Liver (tissue), 9 donors: ENCODE data around the gene LIPC. TPM values are rescaled to one million over a fixed set of nuclear protein-coding genes. Genes with fewer than 3 reads are reported as not detected.

ENCODE experiments used
- DNase-seq: peaks from one replicate; pipeline ENCODE4 v3.0.0-alpha.2; 2017; ENCODE audit warnings: low spot score
- H3K27ac ChIP-seq, 2 donors: one replicate each; pipeline ENCODE4 v1.7.0; 2013; ENCODE audit warnings: inconsistent platforms in 2 of 2, low read length in 2 of 2, control low read depth in 1 of 2, low read depth in 1 of 2, mild to moderate bottlenecking in 1 of 2
- H3K27me3 ChIP-seq, 4 donors: one replicate each; pipeline versions ENCODE4 v1.6.1 to v1.7.0; 2013; ENCODE audit warnings: low read length in 3 of 4, inconsistent platforms in 1 of 4, mild to moderate bottlenecking in 1 of 4, moderate library complexity in 1 of 4; ENCODE audit not compliant: control insufficient read depth in 4 of 4, insufficient read depth in 4 of 4
- H3K36me3 ChIP-seq, 4 donors: one replicate each; pipeline versions ENCODE4 v1.6.1 to v1.7.0; 2013; ENCODE audit warnings: low read length in 3 of 4, mild to moderate bottlenecking in 3 of 4, low read depth in 1 of 4, moderate library complexity in 1 of 4; ENCODE audit not compliant: control insufficient read depth in 4 of 4, insufficient read depth in 3 of 4
- H3K4me1 ChIP-seq, 4 donors: one replicate each; pipeline versions ENCODE4 v1.6.1 to v1.7.0; 2013; ENCODE audit warnings: low read length in 3 of 4, mild to moderate bottlenecking in 3 of 4, moderate library complexity in 1 of 4; ENCODE audit not compliant: control insufficient read depth in 4 of 4, insufficient read depth in 4 of 4
- H3K4me3 ChIP-seq, 3 donors: one replicate each; pipeline versions ENCODE4 v1.6.1 to v1.7.0; 2013; ENCODE audit warnings: low read length in 3 of 3, control low read depth in 1 of 3, low read depth in 1 of 3, mild to moderate bottlenecking in 1 of 3
- H3K9ac ChIP-seq, 2 donors: one replicate each; pipeline ENCODE4 v1.7.0; 2013; ENCODE audit warnings: low read length in 2 of 2, mild to moderate bottlenecking in 2 of 2, moderate library complexity in 2 of 2, control low read depth in 1 of 2, low read depth in 1 of 2
- H3K9me3 ChIP-seq, 4 donors: one replicate each; pipeline versions ENCODE4 v1.6.1 to v1.7.0; 2013; ENCODE audit warnings: low read length in 3 of 4; ENCODE audit not compliant: control insufficient read depth in 4 of 4
- ATF3 ChIP-seq: IDR thresholded peaks from 2 replicates; pipeline ENCODE4 v1.6.1; 2016; ENCODE audit warnings: antibody characterized with exemption
- CTCF ChIP-seq: fragments of 150-350 bp; IDR thresholded peaks from 2 replicates; pipeline ENCODE4 v1.5.1; 2017; ENCODE audit warnings: improper control_type of control experiment, low read depth, low read length; ENCODE audit not compliant: missing input control
- EGR1 ChIP-seq, 2 donors: IDR thresholded peaks; 2 replicates each; pipeline ENCODE4 v1.6.1; 2016 to 2018; ENCODE audit warnings: antibody characterized with exemption in 2 of 2, low read depth in 2 of 2
- FOXA1 ChIP-seq: IDR thresholded peaks from 2 replicates; pipeline ENCODE4 v1.6.1; 2016; ENCODE audit warnings: antibody characterized with exemption
- FOXA2 ChIP-seq: IDR thresholded peaks from 2 replicates; pipeline ENCODE4 v1.6.1; 2016; ENCODE audit warnings: antibody characterized with exemption
- GABPA ChIP-seq, 2 donors: IDR thresholded peaks in 1 of 2; conservative IDR thresholded peaks in 1 of 2; 2 replicates each; pipeline ENCODE4 v1.6.1; 2016; ENCODE audit warnings: antibody characterized with exemption in 2 of 2, mild to moderate bottlenecking in 1 of 2, moderate library complexity in 1 of 2
- HNF4A ChIP-seq, 2 donors: conservative IDR thresholded peaks; 2 replicates each; pipeline ENCODE4 v1.6.1; 2016; ENCODE audit warnings: antibody characterized with exemption in 2 of 2, mild to moderate bottlenecking in 2 of 2
- HNF4G ChIP-seq: IDR thresholded peaks from 2 replicates; pipeline ENCODE4 v1.6.1; 2016; ENCODE audit warnings: antibody characterized with exemption
- JUND ChIP-seq, 2 donors: IDR thresholded peaks; 2 replicates each; pipeline ENCODE4 v1.6.1; 2016; ENCODE audit warnings: antibody characterized with exemption in 2 of 2
- MAX ChIP-seq: IDR thresholded peaks from 2 replicates; pipeline ENCODE4 v1.6.1; 2016; ENCODE audit warnings: antibody characterized with exemption
- NR2F2 ChIP-seq: IDR thresholded peaks from 2 replicates; pipeline ENCODE4 v1.6.1; 2016; ENCODE audit warnings: antibody characterized with exemption
- RAD21 ChIP-seq, 2 donors: IDR thresholded peaks; 2 replicates each; pipeline ENCODE4 v1.6.1; 2016; ENCODE audit warnings: antibody characterized with exemption in 2 of 2, mild to moderate bottlenecking in 2 of 2
- RXRA ChIP-seq, 2 donors: IDR thresholded peaks; 2 replicates each; pipeline ENCODE4 v1.6.1; 2017 to 2018; ENCODE audit warnings: antibody characterized with exemption in 2 of 2, mild to moderate bottlenecking in 1 of 2
- TAF1 ChIP-seq: conservative IDR thresholded peaks from 2 replicates; pipeline ENCODE4 v1.6.1; 2016; ENCODE audit warnings: antibody characterized with exemption, mild to moderate bottlenecking
- YY1 ChIP-seq: IDR thresholded peaks from 2 replicates; pipeline ENCODE4 v1.6.1; 2016; ENCODE audit warnings: antibody characterized with exemption, mild to moderate bottlenecking
- WGBS: extraction: QIAGEN DNeasy Blood & Tissue Kit; methylation state at CpG from one replicate; pipeline ENCODE4 v1.1.7; 2013; 5-methylcytosine and 5-hydroxymethylcytosine counted together
- polyA plus RNA-seq, 2 donors: library from polyadenylated mRNA; stranded (reverse) in 1 of 2; unstranded in 1 of 2; fragments of 200-250 nt in 1 of 2; fragments of >200 nt in 1 of 2; fragmentation: Nextera tagmentation in 1 of 2; extraction: Ambion mirVana in 1 of 2; gene quantifications; one replicate each; pipeline versions ENCODE4 v1.2.1 to v1.2.3, GENCODE V29; 2013 to 2015
- total RNA-seq, 2 donors: library from RNA; depleted of rRNA; stranded (reverse); fragments of >200 nt; gene quantifications; one replicate each; pipeline ENCODE4 v1.2.3, GENCODE V29; 2014
- TF ChIP-seq, protein P1 (sequence below): IDR thresholded peaks from 2 replicates; pipeline ENCODE4 v1.6.1; 2016; ENCODE audit warnings: antibody characterized with exemption, mild to moderate bottlenecking
- donor health status: healthy.
- donor health status: healthy.
- donor health status: healthy.
- donor health status: healthy.
- donor health status: healthy.

LIPC gene
- total and polyA plus RNA-seq, 4 donors, result 60.1 to 268 (median 131) TPM

GRCh38 chr15:58553365-58553918 is 121.7 kb downstream of the LIPC start:
- Histone ChIP-seq H3K9ac (no peak overlapping the region), H3K36me3 (peaks cover 0 to 21% (median 9%) of the 10 kb centered on the region in 4 donors), H3K27ac (no peak overlapping the region), H3K9me3 (no peaks in the 10 kb centered on the region), H3K4me1 (peaks cover 0 to 5% (median 0%) of the 10 kb centered on the region in 4 donors), H3K4me3 (no peak overlapping the region), H3K27me3 (no peaks in the 10 kb centered on the region)
- TF ChIP-seq NR2F2, result no peak
- no peak for DNase-seq
- 96% methylated on average over 10 of the region's 10 CpGs for WGBS

DNA sequence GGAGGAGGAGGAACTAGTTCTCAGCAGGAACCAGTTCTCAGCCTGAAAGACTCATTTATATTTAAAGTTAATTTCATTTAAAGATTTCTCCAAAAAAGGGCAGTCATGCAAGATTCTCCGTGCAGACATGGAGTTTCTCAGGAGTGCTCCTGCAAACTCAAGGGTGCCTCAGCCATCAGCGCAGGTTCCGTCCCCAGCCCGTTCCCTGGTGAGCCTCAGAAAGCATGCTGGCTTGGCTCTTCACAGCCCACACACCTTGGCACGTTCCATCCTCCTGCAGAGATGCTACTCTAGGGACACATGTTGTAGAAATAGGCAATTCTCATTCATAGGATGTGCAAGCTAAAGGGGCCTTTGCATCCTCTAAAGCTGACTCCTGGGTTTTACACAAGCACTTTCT is 123.0 kb downstream of the LIPC start:
- no peak for DNase-seq
- 96% methylated on average over 5 of the region's 5 CpGs for WGBS
- peaks cover 0 to 6% (median 1%) of the 10 kb centered on the region in 4 donors for H3K4me1 ChIP-seq
- TF ChIP-seq TAF1 (no peak), ATF3 (no peak), RXRA (IDR thresholded peaks at IDR 0.05) (no peak), CTCF (no peak), HNF4G (no peak), MAX (no peak), FOXA1 (no peak), EGR1 (IDR thresholded peaks at IDR 0.05; ENCODE audit: low read depth in 2 of 2) (no peak), YY1 (no peak), NR2F2 (no peak)
- H3K9me3 ChIP-seq, result no peaks in the 10 kb centered on the region
- no peak overlapping the region for H3K9ac ChIP-seq
- no peaks in the 10 kb centered on the region for H3K27me3 ChIP-seq
- H3K27ac ChIP-seq, result no peak overlapping the region
- H3K36me3 ChIP-seq, result peaks cover 0 to 13% (median 4%) of the 10 kb centered on the region in 4 donors
- H3K4me3 ChIP-seq, result no peak overlapping the region

DNA sequence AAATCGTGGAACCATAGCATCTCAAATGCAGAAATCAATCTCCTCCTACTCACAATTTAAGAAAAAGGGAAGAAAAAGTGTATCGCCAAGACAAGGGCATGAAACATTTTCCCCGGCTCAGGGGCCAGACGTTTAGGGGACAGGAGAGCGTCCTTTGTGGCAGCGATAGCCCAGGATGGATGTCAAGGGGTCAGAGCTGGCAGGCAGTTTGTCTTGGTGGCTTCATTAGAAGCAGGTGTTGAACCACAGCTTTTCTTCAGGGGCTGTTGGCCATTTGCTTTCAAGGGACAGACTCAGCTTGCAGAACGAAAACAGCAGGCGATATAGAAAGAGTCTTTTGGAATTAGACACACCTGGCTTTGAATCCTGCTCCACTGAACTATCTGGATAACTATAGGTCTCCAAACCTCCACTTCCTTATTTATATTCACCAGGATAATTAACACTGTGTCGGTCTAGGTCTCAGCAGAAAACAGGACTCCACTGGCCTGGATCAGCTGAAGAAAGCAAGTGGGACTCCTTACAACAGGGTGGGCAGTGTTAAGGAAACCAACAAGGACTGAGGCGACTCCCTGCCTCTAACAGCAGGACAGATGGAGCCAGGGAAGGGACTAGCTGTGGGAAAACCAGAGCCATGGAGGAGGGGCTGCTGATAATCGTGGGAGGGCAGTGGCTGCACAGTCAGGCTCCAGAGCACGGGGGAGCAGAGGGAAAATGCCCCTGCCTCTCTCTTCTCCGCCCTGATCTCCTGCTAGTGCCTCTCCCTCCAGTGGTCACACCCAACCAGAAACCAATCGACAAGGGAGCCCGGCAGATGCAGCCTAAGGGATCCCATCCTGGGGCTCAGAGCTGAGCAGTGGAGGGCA is 123.6 kb downstream of the LIPC start:
- peaks cover 0 to 11% (median 3%) of the 10 kb centered on the region in 4 donors for H3K36me3 ChIP-seq
- 86% methylated on average over 15 of the region's 15 CpGs for WGBS
- peaks cover 0 to 6% (median 1%) of the 10 kb centered on the region in 4 donors for H3K4me1 ChIP-seq
- H3K27me3 ChIP-seq, result no peaks in the 10 kb centered on the region
- H3K9me3 ChIP-seq, result no peaks in the 10 kb centered on the region
- no peak for DNase-seq
- H3K9ac ChIP-seq, result no peak overlapping the region
- H3K27ac ChIP-seq, result no peak overlapping the region
- H3K4me3 ChIP-seq, result no peak overlapping the region
- TF ChIP-seq, protein P1, sequence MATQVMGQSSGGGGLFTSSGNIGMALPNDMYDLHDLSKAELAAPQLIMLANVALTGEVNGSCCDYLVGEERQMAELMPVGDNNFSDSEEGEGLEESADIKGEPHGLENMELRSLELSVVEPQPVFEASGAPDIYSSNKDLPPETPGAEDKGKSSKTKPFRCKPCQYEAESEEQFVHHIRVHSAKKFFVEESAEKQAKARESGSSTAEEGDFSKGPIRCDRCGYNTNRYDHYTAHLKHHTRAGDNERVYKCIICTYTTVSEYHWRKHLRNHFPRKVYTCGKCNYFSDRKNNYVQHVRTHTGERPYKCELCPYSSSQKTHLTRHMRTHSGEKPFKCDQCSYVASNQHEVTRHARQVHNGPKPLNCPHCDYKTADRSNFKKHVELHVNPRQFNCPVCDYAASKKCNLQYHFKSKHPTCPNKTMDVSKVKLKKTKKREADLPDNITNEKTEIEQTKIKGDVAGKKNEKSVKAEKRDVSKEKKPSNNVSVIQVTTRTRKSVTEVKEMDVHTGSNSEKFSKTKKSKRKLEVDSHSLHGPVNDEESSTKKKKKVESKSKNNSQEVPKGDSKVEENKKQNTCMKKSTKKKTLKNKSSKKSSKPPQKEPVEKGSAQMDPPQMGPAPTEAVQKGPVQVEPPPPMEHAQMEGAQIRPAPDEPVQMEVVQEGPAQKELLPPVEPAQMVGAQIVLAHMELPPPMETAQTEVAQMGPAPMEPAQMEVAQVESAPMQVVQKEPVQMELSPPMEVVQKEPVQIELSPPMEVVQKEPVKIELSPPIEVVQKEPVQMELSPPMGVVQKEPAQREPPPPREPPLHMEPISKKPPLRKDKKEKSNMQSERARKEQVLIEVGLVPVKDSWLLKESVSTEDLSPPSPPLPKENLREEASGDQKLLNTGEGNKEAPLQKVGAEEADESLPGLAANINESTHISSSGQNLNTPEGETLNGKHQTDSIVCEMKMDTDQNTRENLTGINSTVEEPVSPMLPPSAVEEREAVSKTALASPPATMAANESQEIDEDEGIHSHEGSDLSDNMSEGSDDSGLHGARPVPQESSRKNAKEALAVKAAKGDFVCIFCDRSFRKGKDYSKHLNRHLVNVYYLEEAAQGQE, result no peak
- TF ChIP-seq TAF1, result no peak
- no peak for TF ChIP-seq ATF3
- TF ChIP-seq GABPA (IDR thresholded peaks at IDR 0.05 in 1 of 2, conservative IDR thresholded peaks at IDR 0.05 in 1 of 2), result no peak
- TF ChIP-seq RXRA (IDR thresholded peaks at IDR 0.05), result no peak
- no peak for TF ChIP-seq YY1
- no peak for TF ChIP-seq HNF4G
- no peak for TF ChIP-seq NR2F2
- TF ChIP-seq FOXA2, result no peak
- TF ChIP-seq JUND (IDR thresholded peaks at IDR 0.05), result no peak
- no peak for TF ChIP-seq HNF4A (conservative IDR thresholded peaks at IDR 0.05)
- TF ChIP-seq RAD21 (IDR thresholded peaks at IDR 0.05), result no peak
- TF ChIP-seq CTCF, result no peak
- TF ChIP-seq MAX, result no peak
- no peak for TF ChIP-seq EGR1 (IDR thresholded peaks at IDR 0.05; ENCODE audit: low read depth in 2 of 2)
